HFF-Myc (cell line): Measurements from ENCODE around the gene IFFO2.

Source experiments
- DNase-seq: peaks from one replicate; pipeline ENCODE4 v3.0.0-alpha.2; 2011; ENCODE audit warnings: low read depth; ENCODE audit errors: extremely low read depth
- H3K4me3 ChIP-seq: replicated peaks from 2 replicates; pipeline ENCODE4 v1.5.1; 2011; ENCODE audit warnings: low read depth, mild to moderate bottlenecking, control low read depth, low read length
- CTCF ChIP-seq: IDR thresholded peaks from 2 replicates; pipeline ENCODE4 v1.5.1; 2012; ENCODE audit warnings: mild to moderate bottlenecking, low read depth, low read length, control low read depth; ENCODE audit errors: missing control alignments

Gene IFFO2

GRCh38 chr1:18953731-18954231, 2.7 kb downstream of the IFFO2 start:
- no peak for DNase-seq
- peak overlapping the region; percentile 57 for H3K4me3 ChIP-seq
- TF ChIP-seq CTCF = no peak

GRCh38 chr1:18951818-18952391, 4.6 kb downstream of the IFFO2 start:
- no peak overlapping the region for H3K4me3 ChIP-seq
- no peak for DNase-seq
- TF ChIP-seq CTCF = no peak

GRCh38 chr1:18951416-18951815, 5.1 kb downstream of the IFFO2 start:
- TF ChIP-seq CTCF = no peak
- DNase-seq = no peak
- peak overlapping the region; percentile 41; the same call in 1 of the 2 replicates for H3K4me3 ChIP-seq

GRCh38 chr1:18950401-18951026, 6.0 kb downstream of the IFFO2 start:
- no peak for DNase-seq
- peak overlapping the region; percentile 41 for H3K4me3 ChIP-seq
- no peak for TF ChIP-seq CTCF

- peak overlapping the region; percentile 41 for H3K4me3 ChIP-seq
Measured at GRCh38 chr1:18949686-18950400, 6.6 kb downstream of the IFFO2 start.

More at GRCh38 chr1:18949686-18950400, 6.6 kb downstream of the IFFO2 start:
- DNase-seq = no peak
- TF ChIP-seq CTCF = no peak
